Measurements from ENCODE around the gene BAIAP2L1. TPM values are rescaled to one million over a fixed set of nuclear protein-coding genes. Genes with fewer than 3 reads are reported as not detected.
A peak's percentile ranks its signal among the peaks of the same experiment; 100 is the strongest.

The BAIAP2L1 gene
- total RNA-seq, 1 donor from 2014 or later: 21.1 TPM

DNA sequence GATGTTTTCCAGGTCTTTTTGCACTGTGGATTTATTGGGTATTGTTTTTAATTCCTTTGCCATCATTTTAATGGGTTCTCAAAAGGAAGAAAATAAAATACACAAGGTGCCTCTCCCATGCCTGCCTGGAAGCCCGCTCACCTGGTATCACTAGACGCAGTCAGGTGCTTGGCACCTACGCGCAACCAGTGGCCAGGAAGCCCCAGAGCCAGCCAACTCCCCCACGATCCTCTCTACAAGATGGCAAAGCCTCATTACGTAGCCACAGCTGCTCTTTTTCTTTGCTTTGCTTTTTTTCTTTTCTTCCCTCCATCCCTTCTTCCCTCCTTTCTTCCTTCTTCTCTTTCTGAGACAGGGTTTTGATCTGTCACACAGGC lies 34.3 kb downstream of the BAIAP2L1 start:
- intact Hi-C loops (cut with DNase I): no loop called here
- Histone ChIP-seq H3K4me3 (no peak overlapping the region), H3K36me3 (no peaks in the 10 kb centered on the region), H3K4me1 (peaks cover 2% of the 10 kb centered on the region), H3K9me3 (no peaks in the 10 kb centered on the region), H3K27me3 (ENCODE audit: low read depth) (no peaks in the 10 kb centered on the region), H3K27ac (peak overlapping the region; percentile 22)
- TF ChIP-seq, protein P1, sequence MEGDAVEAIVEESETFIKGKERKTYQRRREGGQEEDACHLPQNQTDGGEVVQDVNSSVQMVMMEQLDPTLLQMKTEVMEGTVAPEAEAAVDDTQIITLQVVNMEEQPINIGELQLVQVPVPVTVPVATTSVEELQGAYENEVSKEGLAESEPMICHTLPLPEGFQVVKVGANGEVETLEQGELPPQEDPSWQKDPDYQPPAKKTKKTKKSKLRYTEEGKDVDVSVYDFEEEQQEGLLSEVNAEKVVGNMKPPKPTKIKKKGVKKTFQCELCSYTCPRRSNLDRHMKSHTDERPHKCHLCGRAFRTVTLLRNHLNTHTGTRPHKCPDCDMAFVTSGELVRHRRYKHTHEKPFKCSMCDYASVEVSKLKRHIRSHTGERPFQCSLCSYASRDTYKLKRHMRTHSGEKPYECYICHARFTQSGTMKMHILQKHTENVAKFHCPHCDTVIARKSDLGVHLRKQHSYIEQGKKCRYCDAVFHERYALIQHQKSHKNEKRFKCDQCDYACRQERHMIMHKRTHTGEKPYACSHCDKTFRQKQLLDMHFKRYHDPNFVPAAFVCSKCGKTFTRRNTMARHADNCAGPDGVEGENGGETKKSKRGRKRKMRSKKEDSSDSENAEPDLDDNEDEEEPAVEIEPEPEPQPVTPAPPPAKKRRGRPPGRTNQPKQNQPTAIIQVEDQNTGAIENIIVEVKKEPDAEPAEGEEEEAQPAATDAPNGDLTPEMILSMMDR (IDR thresholded peaks at IDR 0.05): no peak
- no peak for ATAC-seq
- DNase-seq: no peak

DNA sequence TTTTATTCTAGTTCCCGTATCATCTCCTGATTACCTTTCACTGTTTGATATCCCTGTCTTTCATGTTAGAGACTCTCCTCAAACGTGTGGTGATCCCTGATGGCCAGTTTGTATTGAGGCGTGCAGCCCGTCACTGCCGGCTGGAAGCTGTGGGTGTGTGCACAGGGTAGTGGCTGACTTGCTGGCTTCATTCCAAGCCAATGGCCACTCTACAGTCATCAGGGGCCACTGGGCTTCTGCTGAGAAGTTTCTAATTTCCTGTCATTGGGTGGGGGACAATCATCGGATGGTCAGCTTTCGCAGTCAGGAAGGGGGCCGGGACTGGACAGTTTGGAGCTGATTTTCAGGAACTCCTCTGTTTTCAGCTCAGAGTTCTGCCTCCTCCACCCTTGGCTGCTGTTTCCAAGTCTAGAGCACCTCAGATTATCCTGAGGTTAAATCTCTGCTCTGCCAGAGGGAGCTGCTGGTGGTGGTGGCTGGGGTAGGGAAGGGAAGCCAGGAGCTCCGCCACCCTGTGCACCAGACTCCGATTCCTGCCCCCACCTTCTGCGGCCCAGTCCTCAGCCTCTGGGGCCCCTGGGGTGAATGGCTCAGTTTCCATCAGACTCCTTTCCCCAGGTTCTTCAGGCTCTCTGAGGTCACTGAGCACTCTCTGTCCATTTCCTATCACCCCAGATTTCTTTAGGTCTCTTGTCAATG lies 34.9 kb downstream of the BAIAP2L1 start:
- Histone ChIP-seq H3K36me3 (no peaks in the 10 kb centered on the region), H3K4me3 (no peak overlapping the region), H3K27me3 (ENCODE audit: low read depth) (no peaks in the 10 kb centered on the region), H3K4me1 (peaks cover 7% of the 10 kb centered on the region), H3K9me3 (no peaks in the 10 kb centered on the region), H3K27ac (peak overlapping the region; percentile 34)
- DNase-seq (no peak), ATAC-seq (peak; percentile 71 to 74)
- TF ChIP-seq, protein P1 (IDR thresholded peaks at IDR 0.05): no peak
- intact Hi-C loops (cut with DNase I): no loop called here

DNA sequence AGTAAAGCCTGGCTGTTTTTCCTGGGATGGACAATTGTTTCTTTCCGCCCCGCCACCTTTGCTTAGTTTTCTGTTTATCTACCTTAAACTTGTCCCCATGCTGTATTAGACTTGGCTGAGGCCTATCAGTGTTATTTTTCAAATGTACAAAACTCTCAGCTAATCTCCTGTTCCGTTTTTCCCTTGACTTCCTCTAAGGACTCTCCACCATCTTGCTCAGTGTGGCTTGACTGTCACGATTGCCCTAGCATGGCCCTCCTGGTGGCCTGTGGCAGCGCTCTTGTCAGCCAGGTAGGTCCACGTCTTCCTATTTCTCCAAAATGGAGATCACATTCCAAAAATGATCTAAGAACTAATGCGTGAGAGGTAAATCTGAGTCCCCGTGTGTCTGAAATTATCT lies 36.7 kb downstream of the BAIAP2L1 start:
- Histone ChIP-seq H3K27ac (no peak overlapping the region), H3K9me3 (no peaks in the 10 kb centered on the region), H3K36me3 (no peaks in the 10 kb centered on the region), H3K27me3 (ENCODE audit: low read depth) (no peaks in the 10 kb centered on the region), H3K4me1 (peaks cover 18% of the 10 kb centered on the region), H3K4me3 (no peak overlapping the region)
- TF ChIP-seq, protein P1 (IDR thresholded peaks at IDR 0.05): no peak
- intact Hi-C loops (cut with DNase I): no loop called here
- ATAC-seq (no peak), DNase-seq (no peak)

DNA sequence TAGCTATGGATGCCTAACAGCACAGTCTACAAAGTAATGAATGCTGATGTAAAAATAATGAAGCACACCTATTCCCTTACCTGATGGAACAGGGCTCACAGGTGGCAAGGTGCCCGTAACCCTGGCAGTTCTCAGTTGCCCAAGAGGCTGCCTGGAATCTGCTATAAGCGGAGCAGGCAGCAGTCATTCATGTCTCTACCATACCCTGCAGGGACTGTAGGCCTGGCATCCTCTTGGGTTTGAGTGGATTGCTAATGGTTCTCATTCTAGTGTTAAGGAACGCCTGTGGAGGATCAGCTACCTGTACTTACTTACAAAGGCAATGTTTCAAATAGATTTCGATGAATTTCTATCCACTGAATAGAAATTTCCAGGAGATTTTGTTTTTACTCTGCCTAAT lies 38.4 kb downstream of the BAIAP2L1 start:
- TF ChIP-seq, protein P1 (IDR thresholded peaks at IDR 0.05): no peak
- Histone ChIP-seq H3K36me3 (no peaks in the 10 kb centered on the region), H3K4me3 (no peak overlapping the region), H3K27me3 (ENCODE audit: low read depth) (no peaks in the 10 kb centered on the region), H3K4me1 (peaks cover 25% of the 10 kb centered on the region), H3K27ac (no peak overlapping the region), H3K9me3 (no peaks in the 10 kb centered on the region)
- ATAC-seq: peak in 1 of 2 donors; percentile 22
- DNase-seq: no peak
- intact Hi-C loops (cut with DNase I): no loop called here

DNA sequence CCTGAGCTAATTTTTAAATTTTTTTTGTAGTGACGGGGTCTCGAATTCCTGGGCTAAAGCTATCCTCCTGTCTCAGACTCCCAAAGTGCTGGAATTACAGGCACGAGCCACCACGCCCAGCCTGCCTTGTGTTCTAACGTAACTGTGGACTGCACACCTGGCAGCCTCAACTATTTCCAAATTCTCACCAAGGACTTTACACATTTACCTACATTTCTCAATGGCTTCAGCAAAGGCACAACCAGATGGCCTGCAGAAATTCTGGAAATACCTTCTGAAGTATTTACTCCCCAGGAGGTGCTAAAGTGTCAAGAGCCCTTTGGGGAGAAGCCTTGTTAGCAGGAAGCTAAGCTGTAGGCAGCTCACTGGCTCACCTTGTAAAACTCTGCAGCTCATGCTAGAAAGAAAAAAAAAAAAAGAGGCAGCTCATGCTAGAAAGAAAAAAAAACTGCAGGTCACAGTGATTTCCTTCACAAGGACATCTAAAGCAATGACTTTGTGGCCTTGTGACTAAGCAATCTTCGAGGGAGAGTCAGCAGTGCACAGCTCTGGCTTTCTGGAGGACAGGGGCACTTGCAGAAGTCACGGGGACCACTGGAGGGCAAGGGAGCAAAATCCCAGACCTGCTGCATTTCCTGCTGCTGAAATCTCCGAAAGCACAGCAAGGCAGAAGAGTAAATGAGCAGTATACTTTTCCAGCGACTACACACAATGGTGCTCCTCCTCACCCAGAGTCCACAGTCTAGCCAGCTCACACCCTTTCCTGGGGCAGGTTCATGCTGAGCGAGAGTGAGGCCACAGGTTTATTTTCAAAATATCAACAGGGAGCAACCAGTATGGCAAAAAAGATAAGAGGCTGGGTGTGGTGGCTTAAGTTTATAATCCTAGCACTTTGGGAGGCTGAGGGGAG lies 40.4 kb downstream of the BAIAP2L1 start:
- Histone ChIP-seq H3K4me1 (peaks cover 30% of the 10 kb centered on the region), H3K27me3 (ENCODE audit: low read depth) (no peaks in the 10 kb centered on the region), H3K27ac (peak overlapping the region; percentile 26), H3K4me3 (no peak overlapping the region), H3K9me3 (no peaks in the 10 kb centered on the region), H3K36me3 (no peaks in the 10 kb centered on the region)
- intact Hi-C loops (cut with DNase I): no loop called here
- DNase-seq (peak; percentile 73), ATAC-seq (peak; percentile 94)
- TF ChIP-seq, protein P1 (IDR thresholded peaks at IDR 0.05): no peak

Measured in lower lobe of right lung (tissue), 2 donors.